H1 (cell line): ENCODE measurements around the gene ZNF256. TPM values are rescaled to one million over a fixed set of nuclear protein-coding genes. Genes with fewer than 3 reads are reported as not detected.
A peak's percentile ranks its signal among the peaks of the same experiment; 100 is the strongest.

Source experiments
- CTCF ChIA-PET: fragments of 300-600 bp; sonication (Branson Sonifier 250); formaldehyde crosslinking; loops from one replicate; lab custom pipeline; 2021; ENCODE audit not compliant: partially characterized antibody; lab: Charles Lee
- POLR2A ChIA-PET: fragments of 300-600 bp; sonication (Branson Sonifier 250); formaldehyde crosslinking; loops from one replicate; lab custom pipeline; 2021; ENCODE audit warnings: inconsistent platforms; ENCODE audit not compliant: partially characterized antibody; lab: Charles Lee
- DNase-seq, 2 experiments: peaks; one replicate each; pipeline versions ENCODE4 v3.0.0 to v3.0.0-alpha.2; 2010 to 2022; ENCODE audit warnings: low spot score in 2 of 2, low read depth in 1 of 2, mixed read lengths in 1 of 2
- FAIRE-seq: peaks from 2 replicates; lab custom pipeline; 2011; peaks lifted over from hg19 to GRCh38; lab: Jason Lieb, UNC
- H2AFZ ChIP-seq: 2 replicates; pipeline ENCODE4 v1.8.1; 2012; ENCODE audit warnings: low read length, inconsistent platforms
- H2AK5ac ChIP-seq: 2 replicates; pipeline ENCODE4 v1.6.1; 2013; ENCODE audit warnings: low read depth, low read length
- H2BK120ac ChIP-seq: replicated peaks from 2 replicates; pipeline ENCODE3; 2013; ENCODE audit warnings: low read depth, low read length, inconsistent platforms
- H2BK12ac ChIP-seq: 2 replicates; pipeline ENCODE4 v1.6.1; 2013; ENCODE audit warnings: low read depth, low read length
- H2BK15ac ChIP-seq: 2 replicates; pipeline ENCODE4 v1.6.1; 2013; ENCODE audit warnings: low read length
- H2BK20ac ChIP-seq: 2 replicates; pipeline ENCODE4 v1.6.1; 2013; ENCODE audit warnings: low read length
- H2BK5ac ChIP-seq: 2 replicates; pipeline ENCODE4 v1.6.1; 2013; ENCODE audit warnings: low read depth, low read length
- H3K14ac ChIP-seq: 2 replicates; pipeline ENCODE4 v1.6.1; 2013; ENCODE audit warnings: inconsistent platforms; ENCODE audit not compliant: insufficient read length
- H3K18ac ChIP-seq: 2 replicates; pipeline ENCODE4 v1.6.1; 2013; ENCODE audit warnings: low read length; ENCODE audit errors: extremely low read depth
- H3K23ac ChIP-seq: 2 replicates; pipeline ENCODE4 v1.6.1; 2013; ENCODE audit warnings: inconsistent platforms; ENCODE audit not compliant: insufficient read length
- H3K23me2 ChIP-seq: 2 replicates; pipeline ENCODE4 v1.6.1; 2013; ENCODE audit warnings: low read depth, low read length
- H3K27ac ChIP-seq: 2 replicates; pipeline ENCODE4 v1.6.1; 2011; ENCODE audit warnings: low read depth, low read length, inconsistent platforms
- H3K27me3 ChIP-seq, 4 experiments: replicated peaks in 1 of 4; 1 replicate in 1 of 4; 2 replicates in 3 of 4; pipeline versions ENCODE4 v1.6.1 to v1.8.1; 2011 to 2013; ENCODE audit warnings: low read length in 3 of 4, mild to moderate bottlenecking in 3 of 4, inconsistent platforms in 2 of 4, mixed read lengths in 2 of 4, moderate library complexity in 1 of 4; ENCODE audit not compliant: control insufficient read depth in 3 of 4, insufficient read depth in 3 of 4; ENCODE audit errors: extremely low read depth in 1 of 4
- H3K36me3 ChIP-seq, 4 experiments: 2 replicates each; pipeline versions ENCODE4 v1.6.1 to v1.8.1; 2011 to 2013; ENCODE audit warnings: mild to moderate bottlenecking in 4 of 4, low read length in 3 of 4, moderate library complexity in 2 of 4, control low read depth in 1 of 4, inconsistent platforms in 1 of 4; ENCODE audit not compliant: insufficient read depth in 4 of 4, control insufficient read depth in 2 of 4
- H3K4ac ChIP-seq: replicated peaks from 2 replicates; pipeline ENCODE3; 2013; ENCODE audit warnings: low read length, low read depth, mixed read lengths, inconsistent platforms; ENCODE audit not compliant: insufficient read length
- H3K4me1 ChIP-seq, 4 experiments: replicated peaks in 1 of 4; 1 replicate in 1 of 4; 2 replicates in 3 of 4; pipeline versions ENCODE4 v1.6.1 to v1.8.1; 2011 to 2013; ENCODE audit warnings: low read length in 3 of 4, inconsistent platforms in 2 of 4, mixed read lengths in 1 of 4; ENCODE audit not compliant: insufficient read depth in 4 of 4, control insufficient read depth in 3 of 4
- H3K4me2 ChIP-seq, 2 experiments: 2 replicates each; pipeline versions ENCODE4 v1.6.1 to v1.8.1; 2011 to 2013; ENCODE audit warnings: low read depth in 2 of 2, low read length in 2 of 2, control low read depth in 1 of 2, inconsistent platforms in 1 of 2, mild to moderate bottlenecking in 1 of 2; ENCODE audit not compliant: insufficient read depth in 1 of 2
- H3K4me3 ChIP-seq, 4 experiments: fragments of 200-600, 300-600 bp in 1 of 4; sonication (generic), shearing (Covaris generic), sonication (Bioruptor Twin) in 1 of 4; 2 replicates each; pipeline versions ENCODE4 v1.5.1 to v1.8.1; 2011 to 2016; ENCODE audit warnings: low read length in 4 of 4, low read depth in 3 of 4, control low read depth in 2 of 4, inconsistent platforms in 2 of 4, mild to moderate bottlenecking in 2 of 4, mixed read lengths in 1 of 4, moderate library complexity in 1 of 4; ENCODE audit not compliant: insufficient read depth in 2 of 4; ENCODE audit errors: extremely low read depth in 1 of 4
- H3K56ac ChIP-seq: replicated peaks from 2 replicates; pipeline ENCODE3; 2013; ENCODE audit warnings: low read depth, mild to moderate bottlenecking, mixed read lengths, low read length, inconsistent platforms; ENCODE audit not compliant: insufficient read length
- H3K79me1 ChIP-seq: 2 replicates; pipeline ENCODE4 v1.6.1; 2013; ENCODE audit warnings: low read depth, low read length, control low read depth
- H3K79me2 ChIP-seq, 2 experiments: 2 replicates each; pipeline versions ENCODE4 v1.6.1 to v1.8.1; 2012 to 2013; ENCODE audit warnings: low read length in 2 of 2, mild to moderate bottlenecking in 2 of 2, inconsistent platforms in 1 of 2; ENCODE audit not compliant: insufficient read depth in 2 of 2, control insufficient read depth in 1 of 2
- H3K9ac ChIP-seq, 4 experiments: replicated peaks in 1 of 4; 1 replicate in 1 of 4; 2 replicates in 3 of 4; pipeline versions ENCODE4 v1.6.1 to v1.8.1; 2011 to 2013; ENCODE audit warnings: low read depth in 3 of 4, low read length in 3 of 4, control low read depth in 2 of 4, mild to moderate bottlenecking in 2 of 4, moderate library complexity in 2 of 4, inconsistent platforms in 1 of 4; ENCODE audit errors: extremely low read depth in 1 of 4
- H3K9me3 ChIP-seq, 2 experiments: 2 replicates each; pipeline versions ENCODE4 v1.6.1 to v1.8.1; 2012 to 2013; ENCODE audit warnings: mild to moderate bottlenecking in 2 of 2, moderate library complexity in 2 of 2, control low read depth in 1 of 2, inconsistent platforms in 1 of 2, low read depth in 1 of 2, low read length in 1 of 2, mixed read lengths in 1 of 2; ENCODE audit not compliant: insufficient read depth in 2 of 2
- H4K20me1 ChIP-seq, 2 experiments: replicated peaks in 1 of 2; 2 replicates each; pipeline versions ENCODE3 to v1.8.1; 2011 to 2013; ENCODE audit warnings: inconsistent platforms in 2 of 2, low read length in 2 of 2, mild to moderate bottlenecking in 1 of 2; ENCODE audit not compliant: insufficient read depth in 2 of 2, control insufficient read depth in 1 of 2
- H4K5ac ChIP-seq: 2 replicates; pipeline ENCODE4 v1.6.1; 2013; ENCODE audit warnings: low read length, low read depth, mixed read lengths, inconsistent platforms; ENCODE audit not compliant: insufficient read length
- H4K8ac ChIP-seq: 2 replicates; pipeline ENCODE4 v1.8.0; 2013; ENCODE audit warnings: mild to moderate bottlenecking, moderate library complexity, low read length, inconsistent platforms; ENCODE audit not compliant: insufficient read depth; ENCODE audit errors: extremely low read depth
- H4K91ac ChIP-seq: replicated peaks from 2 replicates; pipeline ENCODE3; 2013; ENCODE audit warnings: low read length, mixed read lengths, inconsistent platforms; ENCODE audit not compliant: insufficient read length
- HDAC2 ChIP-seq, 2 experiments: fragments of 300-600 bp in 1 of 2; sonication (generic) in 1 of 2; IDR thresholded peaks; 2 replicates each; pipeline ENCODE4 v1.6.1; 2011 to 2012; ENCODE audit warnings: low read depth in 2 of 2, low read length in 2 of 2, mild to moderate bottlenecking in 2 of 2, moderate library complexity in 2 of 2, borderline replicate concordance in 1 of 2, inconsistent platforms in 1 of 2
- HDAC6 ChIP-seq: IDR thresholded peaks from one replicate; pipeline ENCODE4 v1.7.1; 2012; ENCODE audit warnings: low read depth, mild to moderate bottlenecking, inconsistent platforms, low read length, moderate library complexity
- JUN ChIP-seq: IDR thresholded peaks from 2 replicates; pipeline ENCODE4 v1.6.1; 2011; ENCODE audit warnings: low read depth, mild to moderate bottlenecking, improper control_type of control experiment, low read length
- POLR2AphosphoS5 ChIP-seq: IDR thresholded peaks from 2 replicates; pipeline ENCODE4 v1.6.1; 2011; ENCODE audit warnings: low read depth, low read length
- SIX5 ChIP-seq: IDR thresholded peaks from 2 replicates; pipeline ENCODE4 v1.6.1; 2011; ENCODE audit warnings: mild to moderate bottlenecking, low read depth, low read length
- SP1 ChIP-seq: IDR thresholded peaks from 2 replicates; pipeline ENCODE4 v1.6.1; 2011; ENCODE audit warnings: low read depth, low read length
- SUZ12 ChIP-seq: fragments of 200-600 bp; sonication (generic); IDR thresholded peaks from 2 replicates; pipeline ENCODE4 v1.6.1; 2012; ENCODE audit warnings: mild to moderate bottlenecking, inconsistent platforms, low read length, moderate library complexity, mixed read lengths
- TBP ChIP-seq: IDR thresholded peaks from 2 replicates; pipeline ENCODE4 v1.6.1; 2011; ENCODE audit warnings: low read depth, low read length, improper control_type of control experiment
- WGBS, 2 experiments: shearing (Covaris generic) in 1 of 2; methylation state at CpG; one replicate each; pipeline versions ENCODE4 v1.1.6 to v1.1.7; 2013 to 2015; ENCODE audit warnings: low lambda C conversion rate in 2 of 2, mixed read lengths in 2 of 2, inconsistent platforms in 1 of 2, low coverage in 1 of 2, missing lambda C conversion rate in 1 of 2; ENCODE audit not compliant: insufficient replicate concordance in 2 of 2, insufficient coverage in 1 of 2, insufficient read length in 1 of 2; ENCODE audit errors: extremely low coverage in 1 of 2, missing lambda C conversion rate in 1 of 2; 5-methylcytosine and 5-hydroxymethylcytosine counted together
- long read RNA-seq, 2 experiments: library from RNA in 1 of 2; library from capped mRNA in 1 of 2; stranded (forward); transcript quantifications; one replicate each; pipeline ENCODE4 v2.0.0, GENCODE V29; 2021; ENCODE audit warnings: inconsistent platforms in 1 of 2
- polyA minus RNA-seq, 3 experiments: library from RNA; depleted of rRNA, polyadenylated mRNA; stranded (reverse); fragments of >200 nt; gene quantifications; 1 replicate in 2 of 3; 2 replicates in 1 of 3; pipeline ENCODE4 v1.2.3, GENCODE V29; 2011
- polyA plus RNA-seq, 7 experiments: library from polyadenylated mRNA; depleted of rRNA in 3 of 7; stranded (reverse) in 5 of 7; unstranded in 2 of 7; fragments of >200 nt in 5 of 7; fragments of 200-250 nt in 2 of 7; gene quantifications; 1 replicate in 5 of 7; 2 replicates in 1 of 7; 4 replicates in 1 of 7; pipeline versions ENCODE4 v1.2.1 to v1.2.3, GENCODE V29; 2011 to 2013; ENCODE audit warnings: missing spikeins in 2 of 7, mixed read lengths in 2 of 7
- total RNA-seq: library from RNA; stranded (reverse); fragmentation: NEBNext Ultra II Directional; extraction: Animal tissue kit (Norgen Biotek cat#: 25700); gene quantifications from 2 replicates; pipeline ENCODE4 v1.2.1, GENCODE V29; 2021

ZNF256 gene
- 13.5 and 14.2 TPM in 2 replicates for total RNA-seq
- 5.7 and 6.1 TPM in 2 replicates for polyA plus RNA-seq (2011; rRNA removed)
- 9.8 TPM for polyA plus RNA-seq (2011; cell fraction: cytosol; rRNA removed)
- 6.3 TPM for polyA plus RNA-seq (2011; cell fraction: nucleus; rRNA removed)
- 8.2 to 12.6 TPM (median 9.5 TPM) in 4 replicates for polyA plus RNA-seq (2012, experiment 1 of 2)
- polyA plus RNA-seq (2012, experiment 2 of 2): 1.6 TPM
- 8.8 TPM for polyA plus RNA-seq (2013, experiment 1 of 2)
- 8.8 TPM for polyA plus RNA-seq (2013, experiment 2 of 2)
- 18.7 and 25.7 TPM in 2 replicates for polyA minus RNA-seq (2011; rRNA and poly(A)+ RNA removed)
- 14.4 TPM for polyA minus RNA-seq (2011; cell fraction: cytosol; rRNA and poly(A)+ RNA removed)
- 15.5 TPM for polyA minus RNA-seq (2011; cell fraction: nucleus; rRNA and poly(A)+ RNA removed)
- long read RNA-seq, experiment 1, partial matches to known transcripts: 0 of 7 reads
- long read RNA-seq, experiment 1, other reads (novel, unspliced or antisense): 2 of 7 reads
- long read RNA-seq, experiment 2, transcript ZNF256-202 (2 exons, 1,958 nt): major isoform, 6 of 13 reads
- long read RNA-seq, experiment 2, transcript ZNF256-201 (3 exons, 2,172 nt): major isoform, 6 of 13 reads
- long read RNA-seq, experiment 2, partial matches to known transcripts: 1 of 13 reads
- long read RNA-seq, experiment 2, other reads (novel, unspliced or antisense): 0 of 13 reads

DNA sequence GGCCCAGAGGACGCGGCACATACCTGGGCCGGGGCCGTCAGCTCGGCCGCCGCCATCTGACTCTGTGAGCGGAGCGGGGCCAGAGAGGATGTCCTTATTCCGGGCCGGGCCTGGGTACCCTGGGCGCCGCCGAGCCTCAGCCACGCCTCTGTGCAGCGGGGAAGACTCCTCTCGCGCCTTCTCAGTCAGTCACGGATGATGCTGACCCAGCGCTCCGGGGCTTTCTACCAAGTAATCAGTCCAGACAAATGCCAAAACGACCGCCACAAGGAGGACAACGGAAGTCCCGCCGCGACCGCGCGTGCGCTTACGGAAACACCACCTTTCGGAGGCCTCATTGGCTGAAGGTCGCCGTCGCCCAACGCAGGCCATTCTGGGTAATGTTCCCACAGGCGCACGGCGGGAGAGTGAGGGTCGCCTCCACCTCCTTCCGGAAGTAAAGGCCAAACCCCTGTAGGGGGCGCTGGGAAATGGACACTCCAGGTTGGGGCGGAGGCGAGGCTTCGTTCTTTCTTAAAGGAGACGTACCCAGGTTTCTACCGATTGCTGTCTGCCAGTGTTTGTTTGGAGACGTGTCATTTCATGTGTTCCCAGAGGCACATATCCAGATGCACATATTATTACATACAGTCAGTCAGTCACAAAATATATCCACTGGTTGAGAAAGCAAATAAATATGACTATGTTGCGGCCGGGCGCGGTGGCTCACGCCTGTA, at the start of gene ZNF256:
ZNF256 (minus strand) TSS at position 288 of the 716 bp plus-strand sequence; CDS start at position 56, 232 bp downstream.
- H4K5ac ChIP-seq: no peak within 1 kb of the TSS
- H2AFZ ChIP-seq: 0 out of 2 replicates have a peak within 1 kb of the TSS, but pooled peaks have one; percentile 19
- no peak within 1 kb of the TSS for H2BK15ac ChIP-seq
- H3K36me3 ChIP-seq: peaks cover 3 to 16% (median 10%) of the 10 kb centered on the region in 4 experiments; a peak in 6 of 8 replicates
- H4K8ac ChIP-seq: peak within 1 kb of the TSS; percentile 96; the same call in 1 of the 2 replicates
- peaks cover 25 to 29% of the 10 kb centered on the region in 2 experiments for H3K9me3 ChIP-seq
- H3K14ac ChIP-seq: no peak within 1 kb of the TSS
- peak within 1 kb of the TSS; percentile 71 to 98 (median 88) for H3K4me3 ChIP-seq
- peaks cover 0 to 10% of the 10 kb centered on the region in 2 experiments for H4K20me1 ChIP-seq
- peak within 1 kb of the TSS; percentile 83 to 92 (median 86) for H3K9ac ChIP-seq
- no peak within 1 kb of the TSS for H3K23ac ChIP-seq
- peaks cover 30% of the 10 kb centered on the region for H3K79me1 ChIP-seq
- ChIA-PET CTCF (interaction anchor here (1.6 kb wide), 1 partner anchor 16 kb away, joined by 3 read pairs; no protein-coding TSS in a partner anchor), POLR2A (interaction anchor here (0.9 to 2.3 kb wide), 5 partner anchors 12 to 196 kb away, joined by 3 to 6 read pairs (median 4); partner anchors contain the start of genes ZNF417 and ZNF418)
- DNase-seq: peak; percentile 91 to 97
- no peak within 1 kb of the TSS for H2BK120ac ChIP-seq
- peak within 1 kb of the TSS; percentile 4; the same call in 1 of the 2 replicates for H3K18ac ChIP-seq
- H3K4ac ChIP-seq: peak within 1 kb of the TSS; percentile 32
- WGBS, 2 experiments: 13% methylated on average over 42 of the region's 54 CpGs; no CpG with 5 or more reads in 1 of the 2 experiments
- H2AK5ac ChIP-seq: 0 out of 2 replicates have a peak within 1 kb of the TSS, but pooled peaks have one; percentile 19
- H3K56ac ChIP-seq: peak within 1 kb of the TSS; percentile 54
- peak; percentile 94 for FAIRE-seq
- H2BK5ac ChIP-seq: peak within 1 kb of the TSS; percentile 87
- H3K4me1 ChIP-seq: peaks cover 0 to 9% (median 2%) of the 10 kb centered on the region in 4 experiments; a peak in 5 of 7 replicates
- H3K4me2 ChIP-seq: peak within 1 kb of the TSS; percentile 98 to 99
- no peaks in the 10 kb centered on the region for H3K27me3 ChIP-seq
- peak within 1 kb of the TSS; percentile 26 for H4K91ac ChIP-seq
- H2BK12ac ChIP-seq: no peak within 1 kb of the TSS
- no peak within 1 kb of the TSS for H2BK20ac ChIP-seq
- H3K27ac ChIP-seq: peak within 1 kb of the TSS; percentile 67; the same call in 1 of the 2 replicates
- peaks cover 5% of the 10 kb centered on the region; the same call in 1 of the 2 replicates for H3K23me2 ChIP-seq
- peaks cover 29 to 49% of the 10 kb centered on the region in 2 experiments for H3K79me2 ChIP-seq
- TF ChIP-seq SP1 (0 out of 2 replicates have a peak, but pooled peaks have one; percentile 41), TBP (peak; percentile 70; the same call in 1 of the 2 replicates), HDAC2 (IDR thresholded peaks at IDR 0.05; ENCODE audit: borderline replicate concordance in 1 of 2, low read depth in 2 of 2, low read length in 2 of 2) (peak in 1 of 2 experiments; percentile 15; a peak in 1 of 4 replicates), SUZ12 (no peak), JUN (no peak), POLR2AphosphoS5 (peak; percentile 91), SIX5 (no peak), HDAC6 (no peak)
